Right hindlimb (tissue), 1 donor: ENCODE measurements around the gene RGS3.
A peak's percentile ranks its signal among the peaks of the same experiment; 100 is the strongest.

ENCODE experiments used
- DNase-seq: peaks from one replicate; pipeline ENCODE4 v3.0.0-alpha.2; 2018

The RGS3 gene

DNA sequence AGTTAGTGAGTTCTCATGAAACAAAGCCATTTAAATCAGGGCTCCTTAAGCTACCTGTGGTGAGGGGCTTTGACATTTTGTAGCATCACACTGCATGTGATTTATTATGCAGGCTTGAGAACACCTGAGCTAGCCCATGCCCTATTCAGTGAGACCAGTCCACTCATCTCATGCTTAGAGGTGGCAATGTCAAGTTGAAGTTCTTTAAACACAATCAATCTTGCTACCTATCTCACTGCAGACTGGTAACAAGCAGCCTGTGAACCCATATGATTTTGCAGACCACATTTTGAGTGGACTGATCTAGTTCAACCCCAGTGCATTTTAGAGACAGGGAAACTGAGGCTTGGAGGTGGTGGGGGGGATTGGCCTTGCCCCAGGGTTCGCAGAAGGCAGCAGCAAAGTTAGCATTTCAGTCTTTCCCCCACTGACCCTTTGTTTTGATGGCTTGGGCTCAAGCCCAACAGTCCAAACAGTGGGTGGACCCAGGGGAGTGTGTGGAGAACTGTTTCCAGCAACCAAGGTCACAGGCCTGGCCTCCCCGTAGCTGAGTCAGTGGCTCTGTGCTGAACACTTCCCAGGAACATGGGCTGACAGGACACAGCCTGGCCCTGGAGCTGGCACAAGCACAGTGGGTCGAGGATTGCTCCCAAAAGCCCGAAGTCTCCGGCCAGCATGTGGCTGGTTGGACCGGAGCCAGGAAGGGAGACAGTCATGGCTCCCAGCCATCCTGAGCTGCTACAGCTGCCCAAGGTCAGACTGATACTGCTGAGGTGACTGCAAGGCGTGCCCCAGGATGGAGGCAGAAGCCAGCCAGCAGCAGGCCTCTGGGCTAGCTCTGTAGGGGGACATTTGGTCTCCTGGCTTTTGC is 95.3 kb downstream of the RGS3 start:
- peak; percentile 53 for DNase-seq

DNA sequence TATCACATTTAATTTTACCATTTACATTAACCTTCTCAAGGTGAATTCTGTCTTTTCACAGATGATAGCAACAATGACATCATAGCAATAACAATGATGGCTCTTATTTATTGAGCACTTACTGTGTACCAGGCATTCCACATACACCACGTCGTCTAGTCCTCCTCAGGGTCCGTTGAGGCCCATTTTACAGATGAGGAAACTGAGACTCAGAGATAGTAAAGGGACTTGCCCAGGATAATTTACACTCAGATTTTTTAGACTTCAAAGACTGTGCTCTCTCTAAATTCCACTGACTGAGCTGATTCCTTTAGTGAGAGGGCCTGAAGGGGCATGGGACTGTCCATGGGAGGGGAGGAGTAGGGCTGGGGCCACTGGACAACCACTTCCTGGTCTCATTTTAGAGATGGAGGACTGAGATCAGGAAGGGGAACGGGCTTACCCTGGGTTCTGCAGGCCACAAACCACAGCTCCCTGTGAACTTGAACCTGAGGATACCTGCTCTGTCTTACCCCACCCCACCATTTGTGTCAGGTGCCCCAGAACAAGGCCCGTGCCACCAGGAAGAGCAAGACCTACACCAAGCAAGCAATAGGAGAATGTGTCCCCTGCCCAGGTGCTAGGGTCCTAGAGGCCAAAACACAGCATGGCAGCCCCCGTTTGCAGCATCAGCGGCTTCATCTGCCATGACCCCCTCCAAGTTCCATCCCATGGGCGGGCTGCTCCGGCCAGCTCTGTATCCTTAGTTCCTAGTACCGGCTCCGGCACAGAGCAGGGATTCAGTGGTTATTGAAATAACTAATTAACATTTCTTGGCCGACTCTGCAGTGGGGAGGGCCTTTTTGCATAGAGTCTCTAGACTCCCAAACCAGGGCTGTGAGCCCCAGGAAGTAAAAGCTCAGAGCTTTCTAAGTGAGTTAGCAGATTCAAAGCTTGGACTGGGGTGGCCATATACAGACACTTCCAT is 96.6 kb downstream of the RGS3 start:
- no peak for DNase-seq

DNA sequence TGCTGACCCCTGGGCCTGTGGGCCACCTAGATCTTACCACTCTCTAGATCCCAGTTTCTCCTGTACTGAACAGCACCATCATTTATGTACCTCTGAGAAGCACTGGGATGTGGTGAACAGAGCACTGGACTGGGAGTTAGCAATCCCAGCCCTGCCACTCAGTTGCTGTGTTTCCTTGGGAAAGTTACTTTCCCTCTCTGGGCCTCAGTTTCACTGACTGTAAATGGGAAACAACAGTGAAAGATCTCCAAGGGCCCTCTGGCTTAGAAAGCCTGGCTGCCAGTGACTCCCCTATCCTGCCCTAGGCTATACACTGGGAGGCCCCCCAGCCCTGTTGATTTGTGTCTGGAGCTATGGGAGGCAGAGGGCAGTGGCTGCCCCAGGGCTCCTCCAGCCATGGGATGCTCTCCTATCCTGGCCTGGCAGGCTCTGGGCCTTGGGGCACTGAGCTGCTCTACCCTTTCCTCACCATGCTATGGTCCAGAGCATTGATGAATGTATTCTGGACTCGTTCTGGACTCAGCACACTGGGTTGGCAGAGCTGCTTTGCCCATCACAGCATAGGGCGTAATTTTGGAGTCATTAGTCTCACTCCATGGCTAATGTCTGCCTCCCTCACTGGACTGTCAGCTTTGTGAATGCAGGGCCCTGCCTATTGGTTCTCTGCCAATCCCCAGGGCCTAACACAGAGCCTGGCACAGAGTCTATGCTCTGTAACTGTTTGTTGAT is 99.3 kb downstream of the RGS3 start:
- DNase-seq = no peak

DNA sequence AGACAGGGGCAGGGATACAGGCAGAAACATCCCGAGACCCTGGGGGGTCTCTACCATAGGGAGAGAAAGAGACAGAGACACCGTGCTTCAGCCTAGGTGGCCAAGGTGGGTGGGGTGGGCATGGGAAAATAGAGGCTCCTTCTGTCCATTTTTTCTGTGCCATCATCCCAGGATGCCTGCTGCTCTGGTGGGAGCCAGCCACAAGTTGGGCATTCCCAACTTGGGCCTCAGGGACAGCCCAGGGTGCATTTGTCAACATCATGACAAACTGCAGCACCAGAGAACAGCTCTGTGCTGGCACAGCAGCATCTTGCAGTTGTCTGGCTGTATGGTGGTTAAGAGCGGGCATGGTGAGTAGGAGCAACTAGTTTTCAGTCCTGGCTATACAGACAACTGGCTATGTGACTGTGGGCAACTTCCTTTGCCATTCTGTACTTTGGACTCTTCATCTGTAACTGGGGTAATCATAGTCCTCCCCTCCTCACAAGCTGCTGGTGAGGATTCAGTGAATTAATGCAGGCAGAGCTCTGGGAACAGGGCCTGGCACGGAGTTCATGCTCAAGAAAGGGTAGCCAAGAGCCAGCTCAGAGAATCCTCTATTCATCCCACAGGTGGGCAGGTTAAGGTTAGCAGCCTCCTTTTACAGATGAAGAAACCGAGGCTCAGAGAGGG is 100.4 kb downstream of the RGS3 start:
- DNase-seq = no peak

DNA sequence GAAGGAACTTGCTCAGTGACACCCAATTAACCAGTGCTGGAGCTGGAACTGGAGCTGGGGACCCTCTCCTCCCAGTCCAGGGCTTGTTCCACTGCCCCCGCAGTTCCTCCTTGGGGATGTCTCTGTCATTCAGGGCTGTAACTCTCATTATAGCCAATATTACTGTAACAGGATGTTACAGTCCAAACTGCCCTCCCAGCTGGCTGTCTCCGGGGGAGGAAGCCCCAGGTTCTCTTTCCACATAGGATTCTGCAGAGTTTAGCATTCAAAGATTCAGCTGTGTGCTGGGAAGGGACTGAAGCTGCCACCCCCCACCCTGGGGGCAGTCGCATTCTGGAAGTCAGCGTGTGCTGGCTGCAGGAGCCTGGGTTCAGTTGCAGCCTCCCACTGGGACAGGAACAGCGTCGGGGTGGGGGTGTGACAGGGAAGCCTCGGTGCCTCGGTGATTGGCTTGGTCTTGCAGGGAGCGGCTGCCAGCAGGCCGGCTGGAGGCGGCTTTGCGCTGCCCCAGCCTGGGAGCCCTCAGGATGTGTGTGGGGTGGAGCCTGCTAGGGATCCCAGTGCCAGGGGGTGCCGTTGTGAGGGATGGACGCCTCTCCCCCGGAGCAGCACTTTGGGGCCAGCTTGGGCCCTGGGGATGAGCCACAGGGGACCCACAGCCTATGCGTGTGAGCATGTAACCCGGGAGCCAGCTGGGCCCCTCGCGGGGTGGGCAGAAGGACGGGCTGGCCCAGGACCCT is 101.1 kb downstream of the RGS3 start:
- peak; percentile 80 for DNase-seq

DNA sequence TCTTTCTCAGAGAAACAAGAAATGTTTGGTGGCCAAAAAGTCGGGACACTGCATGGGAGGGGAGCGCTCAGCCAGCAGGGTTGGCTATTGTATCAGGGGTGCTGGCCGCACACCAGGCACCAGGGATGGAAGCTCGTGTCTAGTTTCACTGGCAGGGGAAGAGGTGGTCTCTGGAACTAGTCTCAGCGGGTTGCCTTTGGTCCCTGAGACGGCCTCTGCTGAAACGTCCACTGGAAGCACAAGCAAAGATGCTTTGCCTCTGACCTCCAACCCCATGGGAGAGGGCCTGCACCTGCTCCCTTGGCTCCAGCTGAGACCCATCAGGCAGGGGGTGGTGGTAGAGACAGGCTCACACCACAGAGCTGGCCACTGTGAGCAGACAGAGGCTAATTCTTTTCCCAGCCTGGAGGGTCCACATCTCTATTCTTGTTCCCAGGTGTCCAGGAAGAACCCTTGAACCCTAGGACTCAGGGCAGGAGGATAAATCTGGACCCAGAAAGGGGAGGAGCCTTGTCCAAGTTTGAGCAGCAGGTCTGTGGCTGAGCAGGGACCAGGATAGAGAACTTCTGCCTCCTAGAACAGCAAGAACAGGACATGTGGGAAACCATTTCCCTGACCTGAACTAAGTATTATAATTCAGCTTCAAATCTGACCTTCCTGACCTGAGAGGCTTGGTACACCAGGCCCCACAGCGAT is 102.6 kb downstream of the RGS3 start:
- peak; percentile 40 for DNase-seq

DNA sequence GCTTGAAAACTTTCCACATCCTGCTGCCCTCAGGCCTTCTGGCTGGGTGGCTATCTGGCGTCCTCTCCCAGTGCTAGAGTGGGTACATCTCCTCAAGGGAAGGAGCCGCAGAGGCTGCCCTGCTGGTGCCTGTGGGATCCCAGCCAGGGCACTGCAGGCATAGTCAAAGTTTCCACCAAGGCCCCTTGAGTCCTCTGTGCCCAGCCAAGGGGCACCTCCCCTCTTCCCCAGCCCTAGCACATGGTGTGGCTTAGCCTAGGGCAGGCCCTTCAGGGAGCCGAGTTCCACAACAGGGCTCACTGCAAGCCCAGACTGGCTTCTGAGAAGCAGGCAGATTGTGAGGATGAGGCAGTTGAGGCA is 103.2 kb downstream of the RGS3 start:
- peak; percentile 29 for DNase-seq

DNA sequence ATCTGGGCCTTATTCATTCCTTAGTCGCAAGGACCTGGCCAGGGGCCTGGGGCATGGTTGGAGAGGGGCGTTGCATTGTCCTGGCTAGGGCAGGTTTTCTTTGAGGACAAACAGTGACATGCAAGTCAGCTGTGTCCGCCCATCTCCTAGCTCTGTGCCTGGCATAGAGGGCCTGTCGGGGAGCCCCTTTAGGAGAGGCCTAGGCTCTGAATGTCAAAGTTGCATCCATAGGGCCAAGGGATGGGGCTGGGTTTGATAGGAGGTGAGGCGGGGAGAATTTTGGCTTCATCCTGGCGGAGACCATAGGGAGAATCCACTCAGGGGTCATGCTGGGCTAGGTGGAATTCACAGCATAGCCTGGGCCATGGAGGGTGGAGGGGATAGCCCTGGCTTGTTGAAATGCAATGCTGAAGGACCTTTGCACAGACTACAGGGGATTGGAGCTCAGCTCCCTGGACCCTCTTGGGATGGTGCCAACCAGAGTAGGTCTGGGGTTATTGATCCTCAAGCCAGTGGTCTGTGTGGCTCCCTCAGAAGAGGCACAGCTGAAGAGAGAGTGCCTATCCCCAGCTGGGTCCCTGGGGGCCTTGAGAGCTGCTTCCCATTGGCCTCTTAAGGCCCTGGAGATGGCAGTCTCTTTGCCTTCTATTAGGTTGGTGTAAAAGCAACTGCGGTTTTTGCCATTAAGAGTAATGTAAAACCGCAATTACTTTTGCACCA is 104.0 kb downstream of the RGS3 start:
- DNase-seq = no peak

DNA sequence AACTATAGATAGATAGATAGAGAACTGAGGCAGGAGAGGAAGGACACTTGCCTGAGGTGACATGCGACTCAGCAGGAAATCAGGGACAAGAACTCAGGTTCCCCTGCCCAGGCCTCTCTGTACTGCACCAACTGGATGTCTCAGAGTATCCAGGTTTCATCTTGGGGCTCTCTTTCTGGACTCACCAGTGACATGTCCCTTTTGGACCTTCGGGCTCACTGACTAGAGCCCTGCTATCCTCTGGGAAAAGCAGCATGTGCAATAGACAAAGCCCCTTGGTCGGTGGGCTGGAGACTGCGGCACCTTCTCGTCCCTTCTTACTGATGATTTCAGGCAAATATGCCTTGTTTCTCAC is 104.5 kb downstream of the RGS3 start:
- no peak for DNase-seq

DNA sequence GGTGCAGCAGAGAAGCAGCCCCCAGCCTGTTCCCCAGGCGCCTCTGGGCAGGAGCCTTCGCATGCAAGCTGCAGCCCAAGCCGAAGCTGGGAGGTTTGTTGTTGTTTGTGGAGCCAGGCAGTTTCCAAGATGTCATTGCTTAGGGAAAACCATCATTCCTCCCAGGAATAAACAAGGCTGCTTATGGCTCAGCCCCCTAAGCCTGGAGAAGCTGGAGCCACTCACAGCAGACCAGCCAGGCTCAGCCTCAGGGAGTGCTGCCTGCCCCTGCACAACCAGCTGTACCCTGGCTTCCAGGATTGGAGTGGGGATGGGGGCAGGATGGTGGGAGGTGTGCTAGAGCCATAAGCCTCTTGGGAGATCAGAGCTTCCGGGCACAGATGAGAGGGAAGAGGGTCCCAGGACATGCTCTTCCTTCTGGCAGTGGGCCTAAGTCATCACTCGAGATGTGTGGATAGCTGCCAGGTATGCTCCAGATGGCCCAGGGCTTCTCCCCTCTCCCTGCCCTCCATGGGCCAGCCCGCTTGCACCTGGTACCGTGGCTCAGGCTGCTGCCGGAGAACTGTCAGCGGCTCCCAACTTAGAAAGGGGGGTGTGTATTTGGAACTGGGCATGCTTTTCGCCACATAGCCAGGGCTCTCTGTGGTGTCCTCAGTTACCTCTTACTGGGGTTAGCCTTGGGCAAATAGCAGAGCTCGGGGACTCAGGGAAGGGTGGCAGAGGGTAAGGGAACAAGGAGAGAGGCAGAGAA is 105.2 kb downstream of the RGS3 start:
- peak; percentile 68 for DNase-seq

DNA sequence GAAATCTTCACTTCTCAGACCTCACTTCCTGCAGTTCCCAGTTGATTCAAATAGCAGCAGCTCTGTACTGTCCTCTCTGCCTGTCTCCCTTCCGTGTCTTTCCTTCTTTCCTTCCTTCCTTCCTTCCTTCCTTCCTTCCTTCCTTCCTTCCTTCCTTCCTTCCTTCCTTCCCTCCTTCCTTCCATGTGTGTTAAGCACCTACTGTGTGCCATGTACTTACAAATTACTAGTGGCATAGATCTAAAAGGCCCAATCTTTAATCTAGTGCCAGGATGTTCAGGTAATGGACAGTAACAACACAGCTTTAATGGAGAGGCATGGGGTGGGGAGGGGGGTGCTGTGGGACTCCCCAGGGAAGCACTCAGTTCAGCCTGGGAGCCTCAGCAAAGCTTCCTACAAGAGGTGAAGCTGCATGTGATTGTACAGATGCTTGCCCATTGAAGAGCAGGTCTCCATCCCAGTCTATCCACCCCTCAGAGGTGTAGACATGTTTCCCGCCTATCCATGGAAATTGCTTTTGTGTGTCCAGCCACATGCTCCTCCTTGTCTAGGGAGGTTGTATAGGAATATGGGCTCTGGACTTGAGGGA is 106.0 kb downstream of the RGS3 start:
- no peak for DNase-seq

DNA sequence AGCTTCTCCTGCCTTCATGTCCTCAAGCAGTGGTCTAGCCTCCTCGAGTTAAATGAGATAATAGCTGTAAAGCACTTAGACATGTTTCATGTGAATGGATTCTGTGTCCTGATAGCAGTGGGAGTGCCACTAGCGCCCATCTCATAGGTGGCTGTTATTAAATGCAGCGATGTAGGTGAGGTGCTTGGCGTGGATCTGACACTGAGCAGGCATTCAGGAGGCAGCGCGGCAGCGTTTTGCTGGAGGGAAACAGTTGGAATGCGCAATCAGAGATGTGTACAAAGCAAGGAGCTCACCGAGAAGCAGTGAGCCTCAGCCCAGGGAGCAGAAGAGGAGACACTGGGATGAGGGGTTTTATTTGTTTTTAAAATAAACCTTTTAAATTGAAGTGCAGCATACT is 106.6 kb downstream of the RGS3 start:
- DNase-seq = no peak

DNA sequence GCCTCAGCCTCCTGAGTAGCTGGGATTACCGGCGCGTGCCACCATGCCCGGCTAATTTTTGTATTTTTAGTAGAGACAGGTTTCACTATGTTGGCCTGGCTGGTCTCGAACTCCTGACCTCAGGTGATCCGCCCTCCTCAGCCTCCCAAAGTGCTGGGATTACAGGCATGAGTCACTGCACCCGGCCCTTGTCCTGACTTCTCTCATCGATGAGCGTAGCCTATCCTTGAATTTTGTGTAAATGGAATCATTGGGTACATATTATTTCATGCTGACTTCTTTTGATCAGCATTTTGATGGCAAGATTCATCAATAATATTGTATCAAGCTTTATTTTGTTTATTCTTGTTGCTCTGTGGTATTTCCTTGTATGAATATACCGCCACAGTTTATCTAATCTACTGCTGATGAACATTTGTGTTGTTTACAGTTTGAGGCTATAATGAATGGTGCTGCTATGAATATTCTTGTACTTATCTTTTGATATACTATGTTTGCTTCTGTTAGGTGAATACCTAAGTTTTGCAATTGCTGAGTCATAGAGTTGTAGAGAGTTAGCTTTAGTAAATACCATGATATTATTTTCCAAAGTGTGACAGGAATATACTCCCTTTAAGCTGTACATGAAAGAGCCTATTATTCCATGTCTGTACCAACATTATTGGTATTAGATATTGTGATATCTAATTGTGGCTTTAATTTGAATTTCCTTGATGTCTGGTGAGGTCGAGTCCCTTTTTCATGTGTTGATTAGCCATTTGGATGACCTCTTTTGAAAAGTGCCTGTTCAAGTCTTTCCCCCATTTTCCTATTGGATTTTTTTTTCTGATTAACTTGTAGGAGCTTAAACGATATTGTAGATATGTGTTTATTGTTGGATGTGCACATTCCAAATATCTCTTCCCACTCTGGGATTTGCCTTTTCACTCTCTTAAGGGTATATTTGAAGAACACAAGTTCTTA is 107.5 kb downstream of the RGS3 start:
- DNase-seq = no peak

DNA sequence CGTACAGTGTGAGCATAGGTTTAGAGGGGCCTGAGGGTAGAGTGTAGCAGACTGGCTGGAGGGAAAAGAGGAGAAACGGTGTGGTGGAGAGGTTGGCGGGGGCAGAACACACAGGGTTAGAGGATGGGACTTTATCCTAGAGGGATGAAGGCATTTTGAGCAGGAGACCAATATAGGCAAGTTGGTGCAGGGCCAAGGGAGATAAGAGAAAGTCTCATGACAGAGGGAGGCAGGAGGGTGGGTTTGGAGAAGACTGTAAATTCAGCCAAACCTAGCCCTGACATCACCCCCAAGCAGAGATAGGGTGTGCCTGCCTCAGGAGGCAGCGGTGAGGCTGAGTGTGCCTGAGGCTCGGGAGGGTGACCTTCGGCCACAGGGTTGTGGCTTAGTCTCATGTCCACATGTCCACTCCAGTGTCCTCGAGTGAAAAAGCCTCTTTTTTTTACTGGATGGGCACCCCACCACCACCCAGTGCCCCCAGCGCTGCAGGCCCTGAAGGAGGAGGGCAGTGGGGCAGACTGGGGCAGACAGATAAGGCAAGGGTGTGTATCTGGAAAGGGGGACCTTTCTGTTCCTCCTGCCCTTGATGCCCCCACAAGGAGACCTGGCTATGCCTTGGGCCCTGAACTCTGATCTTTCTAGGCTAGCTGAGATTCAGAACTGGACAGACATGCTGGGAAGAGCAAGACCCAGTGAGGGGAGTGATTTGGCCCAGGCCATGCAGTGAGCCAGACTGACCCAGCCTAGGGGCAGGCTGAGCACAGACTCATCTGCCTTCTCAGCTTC is 108.7 kb downstream of the RGS3 start:
- DNase-seq = no peak

DNA sequence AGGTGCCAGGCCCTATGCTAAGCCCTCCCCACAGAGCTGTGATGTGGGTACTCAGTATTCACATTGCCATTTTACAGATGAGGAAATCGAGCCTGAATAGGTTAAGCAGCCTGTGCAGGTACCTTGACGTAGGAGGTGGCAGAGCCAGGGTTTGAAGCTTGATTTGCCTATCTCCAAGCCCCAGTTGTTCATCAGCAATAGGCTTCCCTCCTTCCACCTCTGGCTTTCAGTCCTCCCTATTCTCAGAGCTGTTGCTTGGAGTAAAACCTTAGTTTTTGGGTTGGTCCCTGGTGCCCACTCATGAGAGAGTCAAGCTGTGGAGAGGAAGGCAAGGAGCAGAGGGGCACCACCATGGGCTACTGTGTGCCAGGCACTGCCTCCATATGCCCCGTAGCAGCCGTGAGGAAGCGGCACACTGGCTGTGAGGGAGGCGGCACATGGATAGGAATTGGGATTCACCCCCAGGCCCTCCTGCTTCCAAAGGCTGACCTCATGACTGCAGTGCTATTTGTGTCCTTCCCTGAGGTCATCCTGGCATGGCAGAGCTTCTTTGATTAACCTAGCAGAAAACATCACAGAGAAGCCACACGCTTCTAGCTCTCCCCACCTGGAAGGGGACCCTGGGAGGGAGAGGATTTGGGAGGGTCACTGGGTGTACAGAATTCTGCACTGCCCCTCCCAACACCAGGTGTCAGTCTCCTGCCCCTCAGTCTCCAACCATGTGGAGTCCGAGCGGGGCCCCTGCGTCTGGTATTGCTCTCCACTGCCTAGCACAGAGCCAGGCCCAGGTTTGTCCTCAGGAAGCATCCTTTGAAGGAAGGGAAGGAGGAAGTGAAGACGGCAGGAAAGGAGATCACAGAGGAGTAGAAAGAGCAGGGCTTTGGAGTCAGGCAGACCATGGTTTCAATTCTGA is 109.8 kb downstream of the RGS3 start:
- DNase-seq = peak; percentile 13

DNA sequence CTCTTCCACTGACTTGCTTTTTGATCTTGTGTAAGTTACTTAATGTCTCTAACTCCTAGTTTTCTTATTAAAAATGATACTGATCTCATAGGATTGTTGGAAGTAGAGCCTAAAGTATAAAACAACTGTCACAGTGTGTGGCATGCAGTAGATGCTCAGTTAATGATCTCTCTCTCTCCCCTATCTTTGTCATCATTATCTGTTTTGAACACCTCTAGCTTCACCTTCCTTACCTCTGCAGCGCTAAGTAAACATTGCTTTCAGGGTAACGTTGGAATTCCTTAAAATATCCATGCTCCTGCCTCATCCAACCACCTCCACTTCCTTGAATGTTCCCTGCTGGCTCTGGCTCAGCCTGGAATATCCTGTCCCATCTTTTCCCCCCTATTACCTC is 110.4 kb downstream of the RGS3 start:
- DNase-seq = no peak
